Measurements from ENCODE around the gene LAMA3.
"Not testable (repeated sequence)": the region's sequence is repeated elsewhere in the genome, so short reads cannot be mapped to it uniquely, and the experiment has no call there.

Gene LAMA3

DNA sequence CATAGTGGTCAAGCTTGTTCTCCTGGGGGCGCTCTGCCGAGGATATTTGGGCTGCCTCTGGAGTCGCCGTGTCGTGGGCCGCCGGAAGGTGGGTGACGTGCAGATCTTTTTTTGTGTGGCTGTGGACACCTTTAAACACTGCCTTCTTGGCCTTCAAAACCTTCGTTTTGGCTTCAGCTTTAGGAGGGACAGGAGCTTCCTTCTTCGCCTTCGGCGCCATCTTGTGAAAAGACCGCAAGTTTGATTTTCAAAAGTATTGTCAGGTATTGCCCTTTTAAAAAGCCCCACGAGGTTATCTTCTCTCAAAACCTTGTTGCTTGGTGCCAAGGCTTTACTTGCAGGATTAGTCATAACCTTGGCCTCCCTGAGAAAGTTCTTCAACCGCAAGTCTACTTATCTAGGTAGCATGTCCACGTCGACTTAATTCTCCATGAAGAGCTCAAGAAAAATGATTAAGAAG is 20.8 kb downstream of the LAMA3 start:
- DNase-seq = no peak

DNA sequence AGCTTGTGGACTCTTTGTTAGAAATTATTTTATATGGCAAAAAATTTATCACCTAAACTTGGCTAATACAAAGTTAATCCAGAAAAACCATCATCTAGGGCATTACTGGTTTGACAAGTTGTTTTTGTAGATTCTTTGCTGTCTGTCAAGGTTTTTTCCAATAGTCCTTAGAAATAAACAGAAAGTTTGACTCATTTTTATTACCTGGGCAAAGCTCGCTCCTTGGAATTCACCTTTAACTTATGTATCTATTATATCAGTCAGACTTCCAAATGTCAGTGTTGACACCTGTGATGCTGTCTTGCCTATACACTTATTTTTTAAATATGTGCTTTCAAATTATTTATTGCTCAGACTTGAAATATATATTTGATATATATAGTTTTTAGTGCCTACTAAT is 21.7 kb downstream of the LAMA3 start:
- DNase-seq = no peak

DNA sequence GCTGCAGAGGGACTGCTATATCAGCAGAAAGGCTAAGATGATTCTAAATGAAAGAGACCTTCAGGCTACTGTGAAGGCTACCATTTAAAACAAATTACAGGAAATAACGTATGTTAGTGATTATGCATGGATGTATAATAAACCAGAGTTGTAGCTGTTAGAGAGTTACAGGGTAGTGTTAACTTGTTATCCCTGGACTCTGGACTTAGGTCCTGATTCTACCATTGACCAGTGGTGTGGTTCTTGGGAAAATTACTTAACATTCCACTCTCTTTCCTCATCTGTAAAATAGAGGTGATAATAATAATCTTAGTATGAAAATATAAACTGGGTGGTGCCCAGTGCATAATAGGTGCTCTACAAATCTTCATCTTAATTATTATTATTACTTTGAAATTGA is 22.2 kb downstream of the LAMA3 start:
- DNase-seq = no peak

DNA sequence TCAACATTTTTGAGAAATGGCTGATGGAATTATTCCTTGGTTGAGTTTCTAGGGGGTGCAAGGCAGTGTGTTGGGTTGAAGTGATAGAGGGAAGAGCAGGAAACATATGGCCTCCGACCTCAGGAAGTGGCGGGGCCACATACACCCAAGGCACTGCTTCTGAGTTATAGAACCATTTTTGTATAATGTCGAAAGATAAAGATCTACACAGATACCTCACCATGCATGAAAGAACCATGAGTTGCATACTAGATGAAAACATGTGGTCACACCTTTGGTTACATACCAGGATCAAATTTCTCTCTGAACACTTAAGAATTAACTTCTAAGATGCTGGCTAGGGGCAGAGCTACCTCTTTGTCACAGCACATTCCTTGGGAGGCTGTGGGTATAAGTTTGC is 23.2 kb downstream of the LAMA3 start:
- DNase-seq = no peak

DNA sequence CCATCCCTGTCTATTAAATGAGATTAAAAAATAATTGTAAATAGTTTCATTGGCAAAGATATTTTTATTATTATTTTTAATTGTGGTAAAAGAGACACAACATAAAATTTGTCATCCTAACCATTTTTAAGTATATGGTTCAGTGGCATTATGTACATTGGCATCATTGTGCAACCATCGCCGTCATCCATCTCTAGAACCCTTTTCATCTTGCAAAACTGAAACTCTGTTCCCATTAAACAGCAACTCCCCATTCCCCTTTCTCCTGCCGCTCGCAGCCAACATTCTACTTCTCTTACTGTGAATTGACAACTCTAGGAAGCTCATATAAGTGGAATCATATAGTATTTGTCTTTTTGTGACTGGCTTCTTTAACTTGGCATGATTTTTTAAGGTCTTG is 25.3 kb downstream of the LAMA3 start:
- no peak for DNase-seq

DNA sequence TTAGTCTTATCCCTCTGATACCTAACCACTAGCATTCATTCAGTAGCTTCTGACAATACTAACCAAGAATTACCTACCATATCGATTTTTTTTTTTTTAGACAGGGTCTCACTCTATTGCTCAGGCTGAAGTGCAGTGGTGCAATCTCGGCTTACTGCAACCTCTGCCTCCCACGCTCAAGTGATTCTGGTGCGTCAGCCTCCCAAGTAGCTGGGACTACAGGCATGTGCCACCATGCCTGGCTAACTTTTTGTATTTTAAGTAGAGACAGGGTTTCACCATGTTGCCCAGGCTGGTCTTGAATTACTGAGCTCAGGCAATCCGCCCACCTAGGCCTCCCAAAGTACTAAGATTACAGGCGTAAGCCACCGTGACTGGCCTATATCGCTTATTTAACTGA is 26.8 kb downstream of the LAMA3 start:
- DNase-seq = not testable (repeated sequence)

DNA sequence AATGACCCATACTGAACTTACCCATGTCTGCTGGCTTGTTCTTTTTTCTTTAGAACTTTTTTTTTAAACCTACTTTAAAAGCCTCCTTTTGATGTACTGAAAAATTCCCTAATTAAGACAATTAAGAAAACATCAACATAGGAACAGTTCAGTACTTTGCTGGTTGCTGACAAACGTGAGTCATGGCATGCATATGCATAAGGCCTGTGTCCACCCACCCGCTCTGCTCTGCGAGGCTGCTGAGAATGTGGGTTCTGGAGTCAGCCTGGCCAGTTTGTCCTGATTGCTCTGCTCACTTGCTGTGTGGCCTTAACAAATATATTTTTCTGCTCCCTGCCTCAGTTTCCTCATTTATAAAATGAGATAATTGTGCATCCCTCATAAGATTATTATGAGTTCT is 27.3 kb downstream of the LAMA3 start:
- DNase-seq = no peak

DNA sequence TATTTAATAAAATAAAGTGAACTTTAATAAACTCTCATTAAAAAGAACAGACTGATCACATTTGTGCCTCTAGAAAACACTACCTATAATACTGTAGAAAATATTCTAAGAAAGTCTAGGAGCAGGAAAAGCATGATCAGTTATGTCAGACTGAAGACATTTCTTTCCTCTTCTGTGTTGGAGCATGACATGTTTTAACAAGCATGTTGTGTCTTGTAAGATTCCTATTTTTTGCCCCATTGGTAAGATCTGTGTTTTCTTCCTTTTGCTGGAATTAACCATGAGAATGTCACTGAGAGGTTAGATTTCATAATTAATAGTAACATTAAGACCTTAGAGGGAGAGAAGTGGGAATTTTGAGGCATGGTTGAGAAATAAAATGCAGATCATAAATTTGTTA is 27.7 kb downstream of the LAMA3 start:
- DNase-seq = no peak

DNA sequence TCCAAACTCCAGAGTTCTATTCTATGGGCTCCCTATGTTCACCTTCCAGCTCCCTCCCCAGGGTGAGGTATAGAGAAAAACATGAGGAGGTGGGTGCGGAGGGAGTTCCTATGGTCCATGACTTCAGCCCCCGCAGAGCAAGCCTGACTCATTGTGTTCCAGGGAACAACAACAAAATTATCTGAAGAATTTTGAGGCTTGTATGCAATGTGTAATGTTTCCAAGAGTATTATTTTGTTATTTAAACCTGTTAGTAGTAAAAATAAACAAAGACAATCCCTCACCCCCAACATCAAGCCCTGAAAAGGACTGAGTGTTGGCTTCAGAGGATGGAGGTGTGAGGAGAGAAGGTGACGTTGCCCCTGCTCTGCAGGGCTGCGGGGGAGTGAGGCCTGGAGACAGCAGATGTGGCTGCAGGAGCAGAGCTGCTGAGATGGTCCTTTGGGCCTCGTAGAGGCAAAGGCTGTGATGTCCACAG is 29.0 kb downstream of the LAMA3 start:
- DNase-seq = no peak

DNA sequence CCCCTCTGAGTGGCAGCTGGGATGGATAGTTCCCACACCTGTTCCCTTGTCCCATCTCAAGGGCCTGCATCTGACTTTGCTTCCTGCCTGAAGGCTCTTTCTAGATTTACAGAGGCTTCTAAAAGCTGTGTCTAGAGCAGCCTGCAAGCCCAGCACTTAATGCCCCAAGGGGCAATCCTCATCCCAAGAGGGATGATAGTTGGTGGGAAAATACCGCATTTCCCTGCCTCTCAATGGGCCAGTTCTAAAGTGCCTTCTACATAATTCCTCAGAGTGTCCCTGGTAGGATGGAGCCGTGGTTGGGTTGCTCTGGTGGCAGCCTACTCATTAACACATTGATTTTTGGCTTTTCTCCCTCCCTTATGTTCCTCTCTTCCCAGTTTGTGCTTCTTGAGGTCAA is 29.5 kb downstream of the LAMA3 start:
- DNase-seq = no peak

DNA sequence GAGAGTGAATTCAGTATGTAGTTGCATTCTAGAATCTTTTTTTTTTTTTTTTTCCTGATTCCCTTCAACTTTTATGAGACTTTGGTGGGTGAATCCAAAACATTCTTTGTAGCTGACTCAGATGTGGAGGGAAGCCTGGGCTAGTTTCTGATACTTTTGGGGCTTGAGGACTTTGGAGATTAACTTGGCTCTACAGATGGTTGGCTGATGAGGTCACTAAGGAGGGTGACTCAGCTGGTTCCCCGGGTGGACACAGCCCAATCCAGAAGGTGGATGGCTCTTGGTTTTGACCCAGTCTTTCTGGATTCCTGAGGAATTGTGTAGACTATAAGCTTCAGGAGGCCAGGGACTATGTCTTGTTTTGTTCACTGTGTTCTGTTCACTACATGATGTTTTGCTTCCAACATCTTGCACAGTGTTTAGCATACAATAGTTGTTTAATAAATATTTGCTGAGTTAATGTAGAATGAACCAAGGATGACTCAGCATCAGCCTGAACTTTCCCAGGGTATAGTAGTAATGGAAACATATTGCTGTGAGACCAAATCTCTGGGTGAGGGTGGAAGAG is 30.5 kb downstream of the LAMA3 start:
- DNase-seq = no peak

DNA sequence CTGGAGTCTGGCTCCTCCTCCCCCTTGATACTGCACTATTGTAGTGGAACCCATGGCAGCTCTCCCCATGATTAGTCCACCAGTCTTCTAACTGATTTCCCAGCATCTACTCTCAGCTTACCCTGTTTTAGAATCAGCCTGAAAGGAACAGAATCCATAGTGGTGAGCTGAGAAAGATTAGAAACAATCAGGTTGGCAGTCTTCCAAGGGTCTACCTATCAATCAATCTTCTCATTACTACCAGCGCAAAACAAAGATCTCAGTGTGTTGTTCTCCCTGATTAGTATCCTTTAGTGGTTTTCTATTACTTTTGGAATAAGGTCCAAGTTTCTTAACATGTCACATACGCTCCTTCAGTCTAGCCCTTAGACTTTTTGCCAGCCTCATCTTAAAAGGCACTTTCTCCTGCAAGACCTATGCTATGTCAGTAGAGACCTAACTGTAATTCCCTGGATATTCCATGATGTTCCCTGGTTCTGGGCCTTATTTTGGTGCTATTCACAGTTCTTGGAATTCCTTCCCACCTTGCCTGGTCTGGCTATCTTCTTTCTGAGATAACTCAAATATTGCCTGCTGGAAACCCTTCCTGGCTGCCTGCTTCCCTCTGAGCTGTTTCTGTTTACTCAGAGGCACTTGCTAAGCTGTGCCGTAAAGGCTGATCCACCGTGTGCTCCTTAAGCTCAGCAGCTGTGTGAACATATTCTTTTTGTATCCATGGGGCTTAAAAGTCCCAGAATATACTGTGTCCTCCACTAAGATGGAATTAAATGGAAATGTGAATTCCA is 32.6 kb downstream of the LAMA3 start:
- no peak for DNase-seq

DNA sequence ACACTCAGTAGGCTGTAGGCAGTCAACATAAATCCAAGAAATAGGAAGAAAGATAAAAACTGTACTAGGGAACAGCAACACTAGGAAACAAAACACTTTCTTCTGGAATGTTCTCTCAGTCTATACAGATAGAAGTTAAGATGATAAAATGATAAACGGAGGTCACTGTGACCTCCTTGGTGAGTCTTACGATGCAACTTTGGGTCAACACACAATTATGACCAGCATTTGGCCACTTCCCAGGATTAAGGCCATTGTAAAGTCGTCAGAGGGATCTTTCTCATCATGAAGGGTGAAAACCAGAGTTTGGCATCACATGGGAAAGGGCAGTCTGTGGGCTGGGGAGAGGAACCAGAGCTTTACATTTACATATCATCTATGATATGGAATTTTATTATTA is 33.4 kb downstream of the LAMA3 start:
- no peak for DNase-seq

DNA sequence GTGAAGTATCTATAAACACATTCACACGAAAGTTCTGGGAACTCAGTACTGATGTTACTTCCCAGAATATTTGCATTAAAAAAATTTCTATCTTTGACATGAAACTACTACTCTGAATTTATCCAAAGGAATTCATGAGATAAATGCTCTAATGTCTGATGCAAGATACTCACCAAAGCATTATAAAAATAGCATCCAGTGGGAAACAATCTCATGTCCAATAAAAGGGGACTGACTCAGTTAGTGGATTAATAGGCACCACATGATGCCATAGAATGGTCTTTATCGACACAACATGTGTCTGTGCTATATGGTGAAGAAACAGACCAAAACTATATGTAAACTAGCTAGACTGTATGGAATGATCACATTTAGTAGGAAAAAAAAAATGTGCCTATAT is 33.9 kb downstream of the LAMA3 start:
- no peak for DNase-seq

DNA sequence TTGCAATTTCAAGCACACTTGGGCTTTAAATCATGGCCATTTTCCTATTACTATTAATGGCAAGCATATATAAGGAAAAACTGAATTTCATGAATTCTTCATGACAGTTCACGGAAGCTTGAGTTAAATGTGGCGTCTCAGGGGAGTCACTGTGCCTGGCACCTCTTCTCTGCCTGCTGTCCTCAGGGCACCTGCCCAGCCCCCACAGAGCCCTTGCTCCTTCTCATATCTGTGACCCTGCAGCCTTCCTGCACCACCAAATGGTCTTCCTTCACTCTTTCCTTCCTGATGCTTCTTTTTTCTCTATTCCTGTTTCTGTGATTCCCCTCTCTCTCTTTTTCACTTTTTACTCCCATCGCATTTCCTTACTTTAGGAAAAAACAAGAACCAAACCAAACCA is 35.4 kb downstream of the LAMA3 start:
- no peak for DNase-seq

DNA sequence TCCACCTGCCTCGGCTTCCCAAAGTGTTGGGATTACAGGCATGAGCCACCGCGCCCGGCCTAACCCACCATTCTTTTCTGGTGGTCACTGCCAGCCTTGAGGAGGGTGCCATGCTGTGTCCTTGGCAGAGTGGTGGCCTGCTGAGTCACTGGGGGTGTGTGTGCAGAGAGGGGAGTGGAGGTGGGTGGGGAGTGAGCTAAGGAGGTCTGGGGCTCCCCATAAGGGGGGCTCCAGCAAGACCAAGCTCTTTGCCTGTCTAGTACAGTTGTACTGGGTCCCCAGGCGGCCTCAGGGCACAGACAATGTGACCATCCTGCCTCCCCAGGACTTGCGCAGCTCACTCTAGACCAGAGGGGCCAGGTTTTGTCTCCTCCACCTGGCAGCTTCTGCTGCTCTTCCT is 36.1 kb downstream of the LAMA3 start:
- no peak for DNase-seq

DNA sequence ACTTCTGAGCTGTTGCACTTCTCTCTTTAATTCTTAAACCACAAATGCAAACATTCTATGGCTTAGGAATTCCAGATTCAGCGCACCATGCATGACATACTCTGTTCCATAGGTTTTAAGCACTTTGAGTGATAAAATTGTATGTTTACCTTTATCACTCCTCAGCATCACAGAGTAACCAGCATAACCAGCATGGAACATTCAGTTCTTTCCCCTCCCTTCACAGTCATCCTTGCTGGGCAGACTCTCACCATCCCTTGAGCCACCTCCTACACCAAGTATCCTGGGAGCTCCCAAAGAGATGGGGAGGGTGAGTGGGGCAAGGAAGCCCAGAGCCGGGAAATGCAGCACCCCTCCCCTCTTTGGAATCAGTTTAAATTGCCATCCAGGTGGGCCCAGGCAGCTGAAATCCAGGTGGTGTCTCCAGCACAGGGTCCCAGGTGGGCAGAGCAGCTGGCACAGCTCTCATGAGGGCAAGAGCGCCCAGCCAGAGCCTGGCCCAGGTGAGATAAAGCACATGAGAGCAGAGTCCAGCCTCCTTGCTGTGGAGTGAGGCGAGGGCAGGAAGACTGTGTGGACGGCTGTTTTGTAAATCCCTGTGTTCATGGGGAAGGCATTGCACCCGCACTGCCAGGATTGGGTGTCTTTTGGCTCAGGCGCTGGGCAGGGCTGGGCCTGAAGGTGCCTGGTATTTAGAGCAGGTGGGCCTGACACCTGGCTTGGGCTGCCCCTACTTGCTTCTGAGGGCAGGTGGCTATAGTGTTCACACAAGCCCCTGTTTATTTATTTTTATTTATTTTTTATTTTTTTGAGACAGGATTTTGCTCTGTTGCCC is 36.8 kb downstream of the LAMA3 start:
- DNase-seq = no peak

DNA sequence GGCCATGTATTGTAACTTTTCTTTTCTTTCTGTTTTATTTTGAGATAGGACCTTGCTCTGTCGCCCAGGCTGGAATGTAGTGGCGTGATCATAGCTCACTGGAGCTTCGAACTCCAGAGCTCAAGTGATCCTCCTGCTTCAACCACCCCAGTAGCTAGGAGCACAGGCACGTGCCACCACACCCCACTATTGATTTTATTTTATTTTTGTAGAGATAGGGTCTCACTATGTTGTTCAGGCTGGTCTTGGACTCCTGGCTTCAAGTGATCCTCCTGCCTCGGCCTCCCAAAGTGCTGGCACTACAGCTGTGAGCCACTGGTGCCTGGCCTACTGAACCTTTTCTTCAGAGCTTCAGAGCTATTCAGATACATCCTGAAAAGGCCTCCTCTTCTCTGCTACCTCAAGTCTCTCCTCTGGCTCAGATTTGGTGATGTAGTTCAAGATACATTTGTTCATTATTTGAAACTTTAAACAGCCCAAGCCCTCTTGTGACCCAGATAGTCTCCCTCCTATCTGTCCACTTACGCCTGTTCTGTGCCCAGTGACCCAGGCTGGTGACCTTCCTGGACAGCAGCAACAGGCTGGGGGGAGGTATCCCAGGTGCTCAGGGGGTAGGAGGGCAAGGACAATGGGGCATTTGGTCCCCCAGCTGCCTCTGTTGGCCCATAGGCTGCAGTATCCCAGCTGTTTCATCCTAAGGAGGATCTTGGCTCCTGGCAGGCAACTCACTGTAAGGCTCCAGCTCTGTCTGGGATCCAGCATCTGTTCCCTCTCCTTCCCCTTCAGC is 38.6 kb downstream of the LAMA3 start:
- no peak for DNase-seq

DNA sequence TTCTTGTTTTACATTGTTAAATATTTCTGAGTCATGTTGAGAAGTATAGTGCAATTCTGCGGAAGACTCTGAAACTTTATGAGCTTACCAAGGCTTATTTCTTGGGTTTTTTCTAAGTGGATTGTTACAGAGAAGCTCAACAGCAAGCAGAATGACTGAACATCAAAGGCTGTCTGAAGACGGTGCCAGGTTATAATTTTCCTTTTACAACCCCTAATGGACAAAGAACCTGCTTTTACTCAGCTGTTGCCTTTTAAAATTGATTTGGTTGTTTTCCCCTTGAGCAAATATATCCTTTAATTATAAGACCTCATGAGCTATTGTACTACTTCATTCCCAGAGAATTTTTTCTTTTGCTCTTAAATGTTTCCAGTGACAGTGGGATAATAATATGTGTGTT is 41.6 kb downstream of the LAMA3 start:
- DNase-seq = no peak

DNA sequence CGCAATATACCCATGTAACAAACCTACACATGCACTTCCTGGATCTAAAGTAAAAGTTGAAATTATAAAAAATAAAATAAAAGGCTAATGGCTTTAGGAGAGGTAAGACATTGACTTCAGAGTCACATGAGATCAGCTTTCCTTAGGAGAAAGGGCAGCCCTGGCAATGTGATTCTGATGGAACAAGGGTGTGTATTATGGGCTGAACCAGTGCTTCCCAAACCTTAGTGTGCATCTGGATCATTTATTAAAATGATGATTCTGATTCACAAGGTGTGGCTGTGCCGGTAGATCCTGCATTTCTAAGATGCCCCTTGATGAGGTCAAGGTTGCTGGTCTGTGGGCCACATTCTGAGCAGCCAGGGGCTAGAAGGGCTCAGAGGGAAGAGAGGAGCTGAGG is 42.6 kb downstream of the LAMA3 start:
- DNase-seq = no peak

DNA sequence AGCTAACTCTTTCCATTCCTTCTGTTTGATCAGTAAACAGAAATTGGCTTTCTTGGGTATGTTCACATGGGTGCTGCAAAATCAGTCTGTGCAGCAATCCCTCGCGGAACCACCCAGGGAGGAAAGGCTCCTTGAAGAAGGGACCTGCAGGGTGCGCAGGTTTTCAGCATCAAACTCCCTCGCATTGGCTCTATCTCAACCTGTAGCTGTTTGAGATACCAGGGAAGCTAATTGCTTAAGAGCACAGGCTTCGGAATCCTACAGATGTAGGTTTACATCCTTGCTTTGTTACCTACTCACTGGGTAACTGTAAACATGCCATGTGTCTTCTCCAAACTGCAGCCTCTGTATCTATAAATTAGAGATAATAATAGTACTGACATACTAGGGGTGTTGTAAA is 43.2 kb downstream of the LAMA3 start:
- no peak for DNase-seq

DNA sequence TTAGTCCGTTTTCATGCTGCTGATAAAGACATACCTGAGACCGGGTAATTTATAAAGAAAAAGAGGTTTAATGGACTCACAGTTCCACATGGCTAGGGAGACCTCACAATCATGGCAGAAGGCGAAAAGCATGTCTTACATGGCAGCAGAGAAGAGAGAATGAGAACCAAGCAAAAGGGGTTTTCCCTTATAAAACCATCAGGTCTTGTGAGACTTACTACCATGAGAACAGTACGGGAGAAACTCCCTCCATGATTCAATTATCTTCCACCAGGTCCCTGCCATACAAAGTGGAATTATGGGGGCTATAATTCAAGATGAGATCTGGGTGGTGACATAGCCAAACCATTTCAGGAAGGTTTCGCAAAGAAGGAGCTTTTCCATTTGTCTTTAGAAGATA is 44.0 kb downstream of the LAMA3 start:
- not testable (repeated sequence) for DNase-seq

DNA sequence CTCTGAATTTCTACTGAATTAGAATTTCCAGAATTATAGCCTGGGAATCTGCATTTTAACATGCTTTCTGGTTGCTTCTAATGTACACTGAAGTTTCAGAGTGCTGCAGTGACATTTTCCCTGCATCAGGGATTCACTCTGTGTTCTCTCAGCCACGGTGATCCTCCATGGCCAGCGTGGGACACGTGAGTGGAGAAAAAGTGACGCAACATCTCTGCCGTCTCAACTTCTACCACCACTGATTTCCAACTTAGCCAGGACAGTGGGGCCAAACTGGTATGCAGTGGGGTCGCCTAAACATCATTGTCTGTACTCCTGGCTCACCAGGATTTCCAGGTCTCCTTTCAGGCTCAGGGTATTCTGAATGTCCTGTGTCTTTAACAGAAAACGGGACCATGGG is 44.6 kb downstream of the LAMA3 start:
- no peak for DNase-seq
